Loucy (cell line): Measurements from ENCODE around the gene MACROH2A1.

Experiments used
- CTCF ChIP-seq: fragments of 200-600 bp; sonication (generic); conservative IDR thresholded peaks from 2 replicates; pipeline ENCODE4 v1.5.1; 2014; ENCODE audit warnings: mild to moderate bottlenecking, antibody characterized with exemption, low read length
- EZH2phosphoT487 ChIP-seq: fragments of 200-600 bp; IDR thresholded peaks from 2 replicates; pipeline ENCODE4 v1.6.1; 2018; ENCODE audit warnings: antibody characterized with exemption, mild to moderate bottlenecking, moderate library complexity, borderline replicate concordance

GRCh38 chr5:135310328-135310989 is 88.6 kb downstream of the MACROH2A1 start:
- TF ChIP-seq CTCF (no peak), EZH2phosphoT487 (no peak)
